ENCODE results near the gene CALCOCO1.

CALCOCO1 gene

GRCh38 chr12:53757101-53757770 is 30.0 kb upstream of the CALCOCO1 start:
- no peaks in the 10 kb centered on the region for H3K9me3 ChIP-seq (replicated peaks; ENCODE audit: insufficient read depth, low read length)
- TF ChIP-seq CTCF (IDR thresholded peaks at IDR 0.05; ENCODE audit: low read length) (peak; percentile 96), EZH2 (optimal IDR thresholded peaks at IDR 0.05; ENCODE audit: low read depth, low read length) (no peak), EZH2phosphoT487 (IDR thresholded peaks at IDR 0.05; ENCODE audit: low read length) (no peak)
- DNase-seq, result peak; percentile 77
- no peaks in the 10 kb centered on the region for H3K9me2 ChIP-seq (replicated peaks; ENCODE audit: insufficient read depth, low read length)
- peak overlapping the region; percentile 46; the same call in 1 of the 2 replicates for H3K4me3 ChIP-seq (ENCODE audit: low read length)
- H3K4me2 ChIP-seq (ENCODE audit: low read depth, low read length), result peak overlapping the region; percentile 72
- no peak overlapping the region for H3K9ac ChIP-seq (ENCODE audit: low read length)
- no peaks in the 10 kb centered on the region for H3K36me3 ChIP-seq (replicated peaks; ENCODE audit: insufficient read depth, low read length)
- no peaks in the 10 kb centered on the region for H3K79me2 ChIP-seq (ENCODE audit: low read length)
- peaks cover 7% of the 10 kb centered on the region; the same call in 1 of the 2 replicates for H3K4me1 ChIP-seq (ENCODE audit: low read length)
- H2AFZ ChIP-seq (ENCODE audit: low read length), result peak overlapping the region; percentile 67
- peaks cover 89% of the 10 kb centered on the region for H3K27me3 ChIP-seq (replicated peaks; ENCODE audit: insufficient read depth, low read length)
- no peak overlapping the region for H3K27ac ChIP-seq (ENCODE audit: low read length)
- H4K20me1 ChIP-seq (ENCODE audit: insufficient read depth, low read length), result no peaks in the 10 kb centered on the region
- no peaks in the 10 kb centered on the region; the same call in 1 of the 2 replicates for H3F3A ChIP-seq (ENCODE audit: insufficient read depth, low read length)

- peak overlapping the region; percentile 67 for H2AFZ ChIP-seq (ENCODE audit: low read length)
- no peak for DNase-seq
- no peaks in the 10 kb centered on the region for H4K20me1 ChIP-seq (ENCODE audit: insufficient read depth, low read length)
- no peaks in the 10 kb centered on the region for H3K79me2 ChIP-seq (ENCODE audit: low read length)
- H3K4me3 ChIP-seq (ENCODE audit: low read length), result peak overlapping the region; percentile 46; the same call in 1 of the 2 replicates
- no peaks in the 10 kb centered on the region for H3K9me2 ChIP-seq (replicated peaks; ENCODE audit: insufficient read depth, low read length)
- peak overlapping the region; percentile 72 for H3K4me2 ChIP-seq (ENCODE audit: low read depth, low read length)
- no peaks in the 10 kb centered on the region for H3K9me3 ChIP-seq (replicated peaks; ENCODE audit: insufficient read depth, low read length)
- H3K27me3 ChIP-seq (replicated peaks; ENCODE audit: insufficient read depth, low read length), result peaks cover 89% of the 10 kb centered on the region
- no peak overlapping the region for H3K27ac ChIP-seq (ENCODE audit: low read length)
- H3F3A ChIP-seq (ENCODE audit: insufficient read depth, low read length), result no peaks in the 10 kb centered on the region; the same call in 1 of the 2 replicates
- peaks cover 7% of the 10 kb centered on the region; the same call in 1 of the 2 replicates for H3K4me1 ChIP-seq (ENCODE audit: low read length)
- no peak overlapping the region for H3K9ac ChIP-seq (ENCODE audit: low read length)
- H3K36me3 ChIP-seq (replicated peaks; ENCODE audit: insufficient read depth, low read length), result no peaks in the 10 kb centered on the region
- TF ChIP-seq EZH2 (optimal IDR thresholded peaks at IDR 0.05; ENCODE audit: low read depth, low read length), result no peak
- no peak for TF ChIP-seq EZH2phosphoT487 (IDR thresholded peaks at IDR 0.05; ENCODE audit: low read length)
- TF ChIP-seq CTCF (IDR thresholded peaks at IDR 0.05; ENCODE audit: low read length), result no peak
Measured at GRCh38 chr12:53756300-53757100, 29.2 kb upstream of the CALCOCO1 start.

GRCh38 chr12:53755893-53756292 is 28.6 kb upstream of the CALCOCO1 start:
- H3F3A ChIP-seq (ENCODE audit: insufficient read depth, low read length), result no peaks in the 10 kb centered on the region; the same call in 1 of the 2 replicates
- DNase-seq, result no peak
- H3K9ac ChIP-seq (ENCODE audit: low read length), result no peak overlapping the region
- peaks cover 89% of the 10 kb centered on the region for H3K27me3 ChIP-seq (replicated peaks; ENCODE audit: insufficient read depth, low read length)
- no peaks in the 10 kb centered on the region for H3K36me3 ChIP-seq (replicated peaks; ENCODE audit: insufficient read depth, low read length)
- H3K9me3 ChIP-seq (replicated peaks; ENCODE audit: insufficient read depth, low read length), result no peaks in the 10 kb centered on the region
- no peaks in the 10 kb centered on the region for H4K20me1 ChIP-seq (ENCODE audit: insufficient read depth, low read length)
- H3K4me3 ChIP-seq (ENCODE audit: low read length), result no peak overlapping the region
- TF ChIP-seq CTCF (IDR thresholded peaks at IDR 0.05; ENCODE audit: low read length) (no peak), EZH2phosphoT487 (IDR thresholded peaks at IDR 0.05; ENCODE audit: low read length) (no peak), EZH2 (optimal IDR thresholded peaks at IDR 0.05; ENCODE audit: low read depth, low read length) (no peak)
- no peak overlapping the region for H3K27ac ChIP-seq (ENCODE audit: low read length)
- no peak overlapping the region for H3K4me2 ChIP-seq (ENCODE audit: low read depth, low read length)
- H3K9me2 ChIP-seq (replicated peaks; ENCODE audit: insufficient read depth, low read length), result no peaks in the 10 kb centered on the region
- H2AFZ ChIP-seq (ENCODE audit: low read length), result no peak overlapping the region
- H3K4me1 ChIP-seq (ENCODE audit: low read length), result peaks cover 7% of the 10 kb centered on the region; the same call in 1 of the 2 replicates
- H3K79me2 ChIP-seq (ENCODE audit: low read length), result no peaks in the 10 kb centered on the region

Measured in MM.1S (cell line).